GM12878 (cell line): Measurements from ENCODE around the gene NAMPT. TPM values are rescaled to one million over a fixed set of nuclear protein-coding genes. Genes with fewer than 3 reads are reported as not detected.

Experiments
- ATAC-seq: fragments of 200-7000 bp; cut with Tn5 transposase; 3 replicates; pipeline ENCODE4 v1.9.1; 2020; ENCODE audit warnings: mild to moderate bottlenecking, moderate library complexity
- BruUV-seq: library from RNA; stranded (reverse); fragments of 400-500 nt; replicated peaks from 2 replicates; lab custom pipeline; 2021; lab: Mats Ljungman, UMichigan
- CTCF ChIA-PET: fragments of 300-600 bp; sonication (Branson Sonifier 250); formaldehyde crosslinking; extraction: SDS; loops from one replicate; lab custom pipeline; 2021; ENCODE audit warnings: inconsistent platforms; lab: Yijun Ruan, JAX
- POLR2A ChIA-PET: fragments of 350-600 bp; formaldehyde crosslinking; extraction: SDS; loops from one replicate; lab custom pipeline; 2021; ENCODE audit warnings: inconsistent platforms; lab: Charles Lee
- RAD21 ChIA-PET: fragments of 300-600 bp; sonication (Branson Sonifier 250); formaldehyde crosslinking; loops from one replicate; lab custom pipeline; 2023; ENCODE audit warnings: antibody characterized with exemption; ENCODE audit not compliant: unreplicated experiment; lab: Charles Lee
- SMC1A ChIA-PET: fragments of 300-600 bp; sonication (Branson Sonifier 250); formaldehyde crosslinking; loops from one replicate; lab custom pipeline; 2023; ENCODE audit not compliant: unreplicated experiment, uncharacterized antibody; lab: Charles Lee
- DNase-seq: peaks from one replicate; pipeline ENCODE4 v3.0.0-alpha.2; 2011; ENCODE audit warnings: low read depth, low spot score
- FAIRE-seq: peaks from 3 replicates; lab custom pipeline; 2011; peaks lifted over from hg19 to GRCh38; lab: Jason Lieb, UNC
- H2AFZ ChIP-seq: 2 replicates; pipeline ENCODE4 v1.6.0; 2011; ENCODE audit warnings: low read depth, low read length, control low read depth; ENCODE audit not compliant: control insufficient read depth
- H3K27ac ChIP-seq: 2 replicates; pipeline ENCODE4 v1.5.1; 2011; ENCODE audit warnings: control low read depth; ENCODE audit not compliant: control insufficient read depth, insufficient read depth
- H3K27me3 ChIP-seq, 2 experiments: replicated peaks in 1 of 2; 2 replicates each; pipeline versions ENCODE4 v1.6.0 to v1.6.1; 2011; ENCODE audit warnings: low read length in 1 of 2; ENCODE audit not compliant: control insufficient read depth in 2 of 2, insufficient read depth in 2 of 2
- H3K36me3 ChIP-seq, 2 experiments: 2 replicates each; pipeline ENCODE4 v1.5.1; 2011; ENCODE audit warnings: low read length in 1 of 2; ENCODE audit not compliant: control insufficient read depth in 2 of 2, insufficient read depth in 2 of 2
- H3K4me1 ChIP-seq: 2 replicates; pipeline ENCODE4 v1.6.1; 2011; ENCODE audit warnings: mild to moderate bottlenecking, low read length, moderate library complexity, mixed read lengths; ENCODE audit not compliant: control insufficient read depth, insufficient read depth
- H3K4me2 ChIP-seq: 2 replicates; pipeline ENCODE4 v1.6.0; 2011; ENCODE audit warnings: control low read depth; ENCODE audit not compliant: control insufficient read depth, insufficient read depth
- H3K4me3 ChIP-seq: fragments of 200-600 bp; sonication (generic); 2 replicates; pipeline ENCODE4 v1.5.1; 2016
- H3K79me2 ChIP-seq: 2 replicates; pipeline ENCODE4 v1.6.0; 2011; ENCODE audit warnings: low read length; ENCODE audit not compliant: control insufficient read depth, insufficient read depth
- H3K9ac ChIP-seq: 2 replicates; pipeline ENCODE4 v1.8.0; 2011; ENCODE audit warnings: low read length, control low read depth, mixed read lengths; ENCODE audit not compliant: control insufficient read depth, insufficient read depth
- H3K9me3 ChIP-seq: replicated peaks from 3 replicates; pipeline ENCODE4 v1.5.1; 2011; ENCODE audit warnings: mild to moderate bottlenecking, low read length; ENCODE audit not compliant: control insufficient read depth, insufficient read depth
- H4K20me1 ChIP-seq: 2 replicates; pipeline ENCODE4 v1.6.0; 2011; ENCODE audit not compliant: control insufficient read depth, insufficient read depth
- BCL11A ChIP-seq: IDR thresholded peaks from 2 replicates; pipeline ENCODE4 v1.6.1; 2011; ENCODE audit warnings: low read depth, low read length
- IRF4 ChIP-seq: IDR thresholded peaks from 2 replicates; pipeline ENCODE4 v1.6.1; 2011; ENCODE audit warnings: low read depth, low read length
- KAT2A ChIP-seq: conservative IDR thresholded peaks from 2 replicates; pipeline ENCODE4 v1.6.1; 2011; ENCODE audit warnings: low read depth, low read length; ENCODE audit not compliant: control insufficient read depth
- MAX ChIP-seq: IDR thresholded peaks from 2 replicates; pipeline ENCODE4 v1.6.1; 2012; ENCODE audit warnings: low read depth, low read length, improper control_type of control experiment
- MEF2A ChIP-seq: IDR thresholded peaks from 2 replicates; pipeline ENCODE4 v1.6.1; 2011; ENCODE audit warnings: low read depth, mild to moderate bottlenecking, low read length, moderate library complexity; ENCODE audit not compliant: insufficient read depth
- NFXL1 ChIP-seq: fragments of 450-650 bp; IDR thresholded peaks from 2 replicates; pipeline ENCODE4 v1.6.1; 2017; ENCODE audit warnings: antibody characterized with exemption, mild to moderate bottlenecking, borderline replicate concordance
- POLR2A ChIP-seq: IDR thresholded peaks from 2 replicates; pipeline ENCODE4 v1.6.1; 2011; ENCODE audit warnings: low read depth, mild to moderate bottlenecking, low read length
- RAD51 ChIP-seq: fragments of 450-650 bp; IDR thresholded peaks from 2 replicates; pipeline ENCODE4 v1.6.1; 2016; ENCODE audit warnings: moderate library complexity, mild to moderate bottlenecking, inconsistent platforms
- SREBF1 ChIP-seq: IDR thresholded peaks from 2 replicates; pipeline ENCODE4 v1.6.1; 2012; ENCODE audit warnings: mild to moderate bottlenecking, low read length
- STAT3 ChIP-seq: IDR thresholded peaks from 2 replicates; pipeline ENCODE4 v1.6.1; 2011; ENCODE audit warnings: low read depth, low read length, improper control_type of control experiment
- SUPT20H ChIP-seq: IDR thresholded peaks from 2 replicates; pipeline ENCODE4 v1.6.1; 2011; ENCODE audit warnings: low read depth, mild to moderate bottlenecking, low read length, moderate library complexity, borderline replicate concordance; ENCODE audit not compliant: control insufficient read depth
- TCF7 ChIP-seq: IDR thresholded peaks from 2 replicates; pipeline ENCODE4 v1.6.1; 2014; ENCODE audit warnings: antibody characterized with exemption, borderline replicate concordance
- ZBTB4 ChIP-seq: fragments of 450-650 bp; formaldehyde crosslinking; IDR thresholded peaks from 2 replicates; pipeline ENCODE4 v1.4.0; 2022; ENCODE audit warnings: mild to moderate bottlenecking, moderate library complexity
- WGBS: methylation state at CpG from one replicate; pipeline ENCODE4 v1.1.6; 2016; ENCODE audit warnings: low lambda C conversion rate; ENCODE audit not compliant: insufficient replicate concordance, insufficient coverage; ENCODE audit errors: missing lambda C conversion rate; 5-methylcytosine and 5-hydroxymethylcytosine counted together
- in situ Hi-C: fragments of 300-500 bp; cut with MboI; formaldehyde crosslinking; loops from 9 replicates; pipeline ENCODE4 v1.14.3; 2018; ENCODE audit warnings: mixed read lengths
- intact Hi-C: fragments of 100-400 bp; cut with micrococcal nuclease; formaldehyde crosslinking; loops from one replicate; pipeline ENCODE4 v1.14.2; 2022; ENCODE audit not compliant: unreplicated experiment
- polyA plus RNA-seq, 11 experiments: library from polyadenylated mRNA; depleted of rRNA in 4 of 11; unstranded in 6 of 11; stranded (reverse) in 5 of 11; fragments of >200 nt; fragmentation: Nextera tagmentation in 4 of 11; fragmentation: Illumina TruSeq in 1 of 11; extraction: Ambion mirVana in 4 of 11; extraction: Trizol in 1 of 11; gene quantifications; 1 replicate in 1 of 11; 2 replicates in 10 of 11; pipeline versions ENCODE4 v1.2.1 to v1.2.3, GENCODE V29; 2011 to 2016; ENCODE audit warnings: inconsistent platforms in 2 of 11, missing spikeins in 2 of 11, low read depth in 1 of 11
- total RNA-seq, 4 experiments: library from RNA; depleted of rRNA in 3 of 4; stranded (reverse); fragments of >200 nt in 3 of 4; fragmentation: Illumina TruSeq in 1 of 4; extraction: Trizol in 1 of 4; gene quantifications; 2 replicates each; pipeline versions ENCODE4 v1.2.1 to v1.2.3, GENCODE V29; 2013 to 2021

NAMPT gene
- total and polyA plus RNA-seq, 10 of the 15 experiments (the other 5 are each of a cell fraction or from before 2014, with no cell fraction given), result 28.3 to 173 (median 75.0) TPM

- no TSS peak for BruUV-seq
- Histone ChIP-seq H3K36me3 (no peaks in the 10 kb centered on the region), H3K27ac (no peak overlapping the region), H3K79me2 (no peaks in the 10 kb centered on the region), H3K4me3 (no peak overlapping the region), H3K4me2 (no peak overlapping the region), H2AFZ (no peak overlapping the region), H3K9me3 (no peaks in the 10 kb centered on the region), H3K27me3 (no peaks in the 10 kb centered on the region), H3K9ac (no peak overlapping the region), H3K4me1 (no peaks in the 10 kb centered on the region), H4K20me1 (no peaks in the 10 kb centered on the region)
- intact Hi-C loops (no loop called here), in situ Hi-C loops (no loop called here)
- ChIA-PET SMC1A (interaction anchor here (0.8 to 2.6 kb wide), 8 partner anchors 10 to 132 kb away, joined by 3 to 14 read pairs (median 4); no protein-coding TSS in a partner anchor), CTCF (interaction anchor here (1.0 to 1.4 kb wide), 2 partner anchors 10 to 378 kb away, joined by 3 to 5 read pairs; no protein-coding TSS in a partner anchor), RAD21 (interaction anchor here (2.1 kb wide), 1 partner anchor 40 kb away, joined by 7 read pairs; no protein-coding TSS in a partner anchor)
- ATAC-seq, result no peak
- FAIRE-seq, result no peak
- no peak for DNase-seq
- TF ChIP-seq IRF4 (no peak), KAT2A (no peak), NFXL1 (no peak), RAD51 (no peak), MAX (no peak)
- TF ChIP-seq, all 136 proteins: peak for 0
- POLR2A ChIA-PET, result no interaction called here
These were observed 45.4 kb upstream of the NAMPT start for GRCh38 chr7:106329971-106330733.

- in situ Hi-C loops (no loop called here), intact Hi-C loops (no loop called here)
- H3K4me2 ChIP-seq, result no peak overlapping the region
- SMC1A ChIA-PET, result interaction anchor here (2.4 kb wide), 1 partner anchor 9 kb away, joined by 14 read pairs; no protein-coding TSS in a partner anchor
- POLR2A ChIA-PET, result no interaction called here
- no peak for FAIRE-seq
- CTCF ChIA-PET, result interaction anchor here (1.4 kb wide), 1 partner anchor 10 kb away, joined by 5 read pairs; no protein-coding TSS in a partner anchor
- H3K27ac ChIP-seq, result no peak overlapping the region
- RAD21 ChIA-PET, result no interaction called here
- H3K9me3 ChIP-seq, result no peaks in the 10 kb centered on the region
- H3K4me1 ChIP-seq, result no peaks in the 10 kb centered on the region
- H2AFZ ChIP-seq, result no peak overlapping the region
- BruUV-seq, result no TSS peak
- ATAC-seq, result no peak
- no peak for DNase-seq
- no peaks in the 10 kb centered on the region for H3K36me3 ChIP-seq
- H3K9ac ChIP-seq, result no peak overlapping the region
- no peaks in the 10 kb centered on the region for H3K79me2 ChIP-seq
- no peak overlapping the region for H3K4me3 ChIP-seq
- H4K20me1 ChIP-seq, result no peaks in the 10 kb centered on the region
- WGBS, result 0% methylated on average over 1 of the region's 1 CpG
- no peaks in the 10 kb centered on the region for H3K27me3 ChIP-seq
- TF ChIP-seq POLR2A (no peak), TCF7 (no peak), KAT2A (no peak), MEF2A (no peak), SUPT20H (no peak), SREBF1 (no peak), BCL11A (no peak), STAT3 (no peak), ZBTB4 (CRISPR knock-in tag) (no peak)
These were observed 44.6 kb upstream of the NAMPT start for GRCh38 chr7:106329408-106329807.
